HEK293 (cell line): Measurements from ENCODE around the gene REEP6.

Experiments used
- CTCF ChIP-seq: fragments of 450-650 bp; formaldehyde crosslinking; IDR thresholded peaks from 2 replicates; pipeline ENCODE4 v1.5.1; 2016; ENCODE audit warnings: missing biosample characterization, missing genetic modification characterization
- KLF7 ChIP-seq: fragments of 450-650 bp; formaldehyde crosslinking; IDR thresholded peaks from 2 replicates; pipeline ENCODE4 v1.5.1; 2016; ENCODE audit warnings: missing biosample characterization, missing genetic modification characterization, borderline replicate concordance
- PRDM10 ChIP-seq: fragments of 450-650 bp; formaldehyde crosslinking; IDR thresholded peaks from 2 replicates; pipeline ENCODE4 v1.5.1; 2016; ENCODE audit warnings: missing biosample characterization, missing genetic modification characterization
- REST ChIP-seq: fragments of 450-650 bp; formaldehyde crosslinking; IDR thresholded peaks from 2 replicates; pipeline ENCODE4 v1.5.1; 2016; ENCODE audit warnings: missing biosample characterization, missing genetic modification characterization
- SCRT1 ChIP-seq: fragments of 450-650 bp; formaldehyde crosslinking; IDR thresholded peaks from 2 replicates; pipeline ENCODE4 v1.5.1; 2016; ENCODE audit warnings: missing biosample characterization, missing genetic modification characterization, borderline replicate concordance
- YY1 ChIP-seq: fragments of 450-650 bp; formaldehyde crosslinking; IDR thresholded peaks from 2 replicates; pipeline ENCODE4 v1.5.1; 2018; ENCODE audit warnings: missing biosample characterization, missing genetic modification characterization
- ZNF112 ChIP-seq: fragments of 450-650 bp; formaldehyde crosslinking; IDR thresholded peaks from 2 replicates; pipeline ENCODE4 v1.5.0; 2017; ENCODE audit warnings: missing biosample characterization, missing genetic modification characterization
- ZNF146 ChIP-seq: fragments of 450-650 bp; formaldehyde crosslinking; IDR thresholded peaks from 2 replicates; pipeline ENCODE4 v1.5.1; 2016; ENCODE audit warnings: missing biosample characterization, missing genetic modification characterization
- ZNF274 ChIP-seq, 2 experiments: fragments of 200-500 bp in 1 of 2; fragments of 450-650 bp in 1 of 2; sonication (Bioruptor generic) in 1 of 2; formaldehyde crosslinking in 1 of 2; IDR thresholded peaks; 2 replicates each; pipeline versions ENCODE4 v1.5.1 to v1.6.1; 2014 to 2016; ENCODE audit warnings: borderline replicate concordance in 1 of 2, inconsistent platforms in 1 of 2, low read length in 1 of 2, missing biosample characterization in 1 of 2, missing genetic modification characterization in 1 of 2
- ZNF292 ChIP-seq: fragments of 450-650 bp; formaldehyde crosslinking; IDR thresholded peaks from 2 replicates; pipeline ENCODE4 v1.5.1; 2016; ENCODE audit warnings: low read depth, missing biosample characterization, missing genetic modification characterization, borderline replicate concordance
- ZNF639 ChIP-seq: fragments of 450-650 bp; formaldehyde crosslinking; IDR thresholded peaks from 2 replicates; pipeline ENCODE4 v1.5.1; 2016; ENCODE audit warnings: missing biosample characterization, missing genetic modification characterization
- ZNF843 ChIP-seq: fragments of 450-650 bp; formaldehyde crosslinking; IDR thresholded peaks from 2 replicates; pipeline ENCODE4 v1.5.1; 2016; ENCODE audit warnings: missing biosample characterization, missing genetic modification characterization

- TF ChIP-seq ZNF639: no peak
- no peak for TF ChIP-seq CTCF (tag by site-specific recombination)
- TF ChIP-seq ZNF146: no peak
- TF ChIP-seq YY1 (tag by site-specific recombination): no peak
- TF ChIP-seq ZNF292 (tag by site-specific recombination): no peak
- no peak for TF ChIP-seq ZNF843 (tag by site-specific recombination)
- no peak for TF ChIP-seq ZNF274 (IDR thresholded peaks at IDR 0.05; ENCODE audit: low read length)
- TF ChIP-seq ZNF274 (tag by site-specific recombination; IDR thresholded peaks at IDR 0.05; ENCODE audit: borderline replicate concordance): no peak
- no peak for TF ChIP-seq KLF7
- TF ChIP-seq REST (tag by site-specific recombination): no peak
- TF ChIP-seq PRDM10: no peak
- TF ChIP-seq ZNF112 (tag by site-specific recombination): no peak
- TF ChIP-seq SCRT1 (tag by site-specific recombination): no peak
Observed at GRCh38 chr19:1497578-1498235, 6.7 kb downstream of the REEP6 start.
